ENCODE results near the gene VPS26A.
"Not testable (repeated sequence)": the region's sequence is repeated elsewhere in the genome, so short reads cannot be mapped to it uniquely, and the experiment has no call there.

The VPS26A gene

DNA sequence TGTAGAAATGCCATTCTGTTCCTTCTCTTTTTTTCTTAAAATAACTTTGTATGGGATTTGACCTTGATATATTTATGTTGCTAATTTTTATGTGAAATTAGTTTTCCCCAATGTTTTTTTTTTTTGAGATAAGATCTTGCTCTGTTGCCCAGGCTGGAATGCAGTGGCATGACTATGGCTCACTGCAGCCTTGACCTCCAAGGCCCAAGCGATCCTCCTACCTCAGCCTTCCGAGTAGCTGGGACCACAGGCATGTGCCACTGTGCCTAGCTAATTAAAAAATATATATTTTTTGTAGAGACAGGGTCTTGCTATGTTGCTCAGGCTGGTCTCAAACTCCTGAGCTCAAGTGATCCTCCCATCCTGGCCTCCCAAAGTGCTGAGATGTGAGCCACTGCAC, 16.0 kb downstream of the VPS26A start:
- Histone ChIP-seq H3K14ac (ENCODE audit: low read length) (no peak overlapping the region), H2BK120ac (ENCODE audit: low read depth, low read length) (no peak overlapping the region), H3K23ac (ENCODE audit: low read depth, low read length, poor library complexity) (no peak overlapping the region), H2BK12ac (ENCODE audit: low read length) (no peak overlapping the region), H4K91ac (ENCODE audit: low read depth, low read length, poor library complexity) (no peak overlapping the region), H3K27ac (replicated peaks; ENCODE audit: low read length) (no peak overlapping the region), H3K18ac (ENCODE audit: low read length) (no peak overlapping the region), H3K9ac (ENCODE audit: low read depth, low read length, poor library complexity) (no peak overlapping the region), H3K4me3 (ENCODE audit: low read length in 2 of 2) (no peak overlapping the region), H2BK15ac (ENCODE audit: low read length) (no peak overlapping the region), H2AFZ (ENCODE audit: low read length) (no peak overlapping the region), H4K8ac (ENCODE audit: low read depth, low read length) (no peak overlapping the region), H3K4me2 (ENCODE audit: insufficient read depth, low read length, poor library complexity, severe bottlenecking) (no peak overlapping the region), H2AK5ac (ENCODE audit: low read depth, low read length) (no peak overlapping the region), H3K79me1 (ENCODE audit: low read depth, low read length) (no peaks in the 10 kb centered on the region), H3K27me3 (ENCODE audit: control insufficient read depth in 3 of 3, insufficient read depth in 3 of 3, low read depth in 1 of 3, low read length in 3 of 3) (no peaks in the 10 kb centered on the region), H3K9me3 (replicated peaks in 1 of 2; ENCODE audit: control insufficient read depth in 2 of 2, insufficient read depth in 1 of 2, low read depth in 1 of 2, low read length in 2 of 2) (no peaks in the 10 kb centered on the region), H2BK5ac (ENCODE audit: low read length) (no peak overlapping the region), H3K4me1 (ENCODE audit: control insufficient read depth in 2 of 2, insufficient read depth in 1 of 2, low read depth in 1 of 2, low read length in 2 of 2) (no peaks in the 10 kb centered on the region), H3K4ac (ENCODE audit: low read length) (no peak overlapping the region), H3K36me3 (replicated peaks in 1 of 2; ENCODE audit: control insufficient read depth in 2 of 2, insufficient read depth in 2 of 2, low read length in 2 of 2) (peaks cover 2 to 41% of the 10 kb centered on the region in 2 donors)
- DNase-seq (ENCODE audit: low spot score), result no peak
- no CpG with 5 or more reads among the region's 2 CpGs for WGBS, 2 donors (ENCODE audit: extremely low coverage in 2 of 2, insufficient read length in 2 of 2, insufficient replicate concordance in 1 of 2)

DNA sequence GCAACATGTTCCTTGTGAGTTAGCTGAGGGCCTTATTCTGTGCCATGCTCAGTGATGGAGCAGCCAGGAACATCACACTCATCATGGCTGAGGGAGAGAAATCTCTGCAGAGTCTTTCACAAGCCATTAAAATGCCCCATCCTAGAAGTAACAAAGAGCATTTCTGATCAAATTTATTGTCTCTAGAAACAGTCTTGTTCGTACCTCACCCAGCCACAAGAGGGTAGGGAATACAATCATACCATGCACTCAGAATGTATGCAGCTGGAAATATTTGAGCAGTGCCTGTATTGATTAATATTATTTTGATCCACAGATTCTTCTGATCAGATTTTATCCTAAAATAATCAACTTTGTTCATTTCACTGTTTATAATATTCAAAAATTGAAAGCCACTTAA, 17.3 kb downstream of the VPS26A start:
- H3K27ac ChIP-seq (replicated peaks; ENCODE audit: low read length), result no peak overlapping the region
- no peak overlapping the region for H2BK120ac ChIP-seq (ENCODE audit: low read depth, low read length)
- H3K4me2 ChIP-seq (ENCODE audit: insufficient read depth, low read length, poor library complexity, severe bottlenecking), result no peak overlapping the region
- no peaks in the 10 kb centered on the region for H3K79me1 ChIP-seq (ENCODE audit: low read depth, low read length)
- H2AK5ac ChIP-seq (ENCODE audit: low read depth, low read length), result no peak overlapping the region
- H3K18ac ChIP-seq (ENCODE audit: low read length), result no peak overlapping the region
- no peak overlapping the region for H3K14ac ChIP-seq (ENCODE audit: low read length)
- no peaks in the 10 kb centered on the region for H3K4me1 ChIP-seq (ENCODE audit: control insufficient read depth in 2 of 2, insufficient read depth in 1 of 2, low read depth in 1 of 2, low read length in 2 of 2)
- DNase-seq (ENCODE audit: low spot score), result no peak
- no peak overlapping the region for H3K23ac ChIP-seq (ENCODE audit: low read depth, low read length, poor library complexity)
- H2BK15ac ChIP-seq (ENCODE audit: low read length), result no peak overlapping the region
- no peak overlapping the region for H3K4me3 ChIP-seq (ENCODE audit: low read length in 2 of 2)
- H4K91ac ChIP-seq (ENCODE audit: low read depth, low read length, poor library complexity), result no peak overlapping the region
- H3K4ac ChIP-seq (ENCODE audit: low read length), result no peak overlapping the region
- H3K9ac ChIP-seq (ENCODE audit: low read depth, low read length, poor library complexity), result no peak overlapping the region
- no peaks in the 10 kb centered on the region for H3K9me3 ChIP-seq (replicated peaks in 1 of 2; ENCODE audit: control insufficient read depth in 2 of 2, insufficient read depth in 1 of 2, low read depth in 1 of 2, low read length in 2 of 2)
- H3K27me3 ChIP-seq (ENCODE audit: control insufficient read depth in 3 of 3, insufficient read depth in 3 of 3, low read depth in 1 of 3, low read length in 3 of 3), result no peaks in the 10 kb centered on the region
- no peak overlapping the region for H2BK12ac ChIP-seq (ENCODE audit: low read length)
- no peak overlapping the region for H4K8ac ChIP-seq (ENCODE audit: low read depth, low read length)
- peaks cover 2 to 31% of the 10 kb centered on the region in 2 donors for H3K36me3 ChIP-seq (replicated peaks in 1 of 2; ENCODE audit: control insufficient read depth in 2 of 2, insufficient read depth in 2 of 2, low read length in 2 of 2)
- no peak overlapping the region for H2BK5ac ChIP-seq (ENCODE audit: low read length)
- WGBS, 2 donors (ENCODE audit: extremely low coverage in 2 of 2, insufficient read length in 2 of 2, insufficient replicate concordance in 1 of 2), result no CpG with 5 or more reads among the region's 1 CpG
- no peak overlapping the region for H2AFZ ChIP-seq (ENCODE audit: low read length)

DNA sequence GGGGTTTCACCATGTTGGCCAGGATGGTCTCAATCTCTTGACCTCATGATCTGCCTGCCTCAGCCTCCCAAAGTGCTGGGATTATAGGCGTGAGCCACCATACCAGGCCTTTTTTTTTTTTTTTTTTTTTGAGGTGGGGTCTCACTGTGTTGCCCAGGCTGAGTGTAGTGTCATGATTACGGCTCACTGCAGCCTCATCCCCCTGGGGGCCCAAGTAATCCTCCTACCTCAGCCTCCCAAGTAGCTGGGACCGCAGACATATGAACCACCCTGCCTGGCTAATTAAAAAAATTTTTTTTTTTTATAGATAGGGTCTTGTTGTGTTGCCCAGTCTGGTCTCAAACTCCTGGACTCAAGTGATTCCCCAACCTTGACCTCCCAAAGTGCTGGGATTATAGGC, 18.1 kb downstream of the VPS26A start:
- not testable (repeated sequence) for H3K18ac ChIP-seq (ENCODE audit: low read length); H3K23ac ChIP-seq (ENCODE audit: low read depth, low read length, poor library complexity); H3K4me3 ChIP-seq (ENCODE audit: low read length in 2 of 2); H2BK15ac ChIP-seq (ENCODE audit: low read length); H2BK12ac ChIP-seq (ENCODE audit: low read length); H4K8ac ChIP-seq (ENCODE audit: low read depth, low read length); H2BK5ac ChIP-seq (ENCODE audit: low read length); H2BK120ac ChIP-seq (ENCODE audit: low read depth, low read length); H2AFZ ChIP-seq (ENCODE audit: low read length); H3K4me2 ChIP-seq (ENCODE audit: insufficient read depth, low read length, poor library complexity, severe bottlenecking); H3K27me3 ChIP-seq (ENCODE audit: control insufficient read depth in 3 of 3, insufficient read depth in 3 of 3, low read depth in 1 of 3, low read length in 3 of 3); H3K79me1 ChIP-seq (ENCODE audit: low read depth, low read length); H3K9ac ChIP-seq (ENCODE audit: low read depth, low read length, poor library complexity); H4K91ac ChIP-seq (ENCODE audit: low read depth, low read length, poor library complexity); H3K27ac ChIP-seq (replicated peaks; ENCODE audit: low read length); H3K4ac ChIP-seq (ENCODE audit: low read length); DNase-seq (ENCODE audit: low spot score); H3K9me3 ChIP-seq (replicated peaks in 1 of 2; ENCODE audit: control insufficient read depth in 2 of 2, insufficient read depth in 1 of 2, low read depth in 1 of 2, low read length in 2 of 2); H3K4me1 ChIP-seq (ENCODE audit: control insufficient read depth in 2 of 2, insufficient read depth in 1 of 2, low read depth in 1 of 2, low read length in 2 of 2); H3K14ac ChIP-seq (ENCODE audit: low read length); H2AK5ac ChIP-seq (ENCODE audit: low read depth, low read length)
- peaks cover 2 to 25% of the 10 kb centered on the region in 2 donors for H3K36me3 ChIP-seq (replicated peaks in 1 of 2; ENCODE audit: control insufficient read depth in 2 of 2, insufficient read depth in 2 of 2, low read length in 2 of 2)
- WGBS, 2 donors (ENCODE audit: extremely low coverage in 2 of 2, insufficient read length in 2 of 2, insufficient replicate concordance in 1 of 2), result no CpG with 5 or more reads among the region's 3 CpGs

DNA sequence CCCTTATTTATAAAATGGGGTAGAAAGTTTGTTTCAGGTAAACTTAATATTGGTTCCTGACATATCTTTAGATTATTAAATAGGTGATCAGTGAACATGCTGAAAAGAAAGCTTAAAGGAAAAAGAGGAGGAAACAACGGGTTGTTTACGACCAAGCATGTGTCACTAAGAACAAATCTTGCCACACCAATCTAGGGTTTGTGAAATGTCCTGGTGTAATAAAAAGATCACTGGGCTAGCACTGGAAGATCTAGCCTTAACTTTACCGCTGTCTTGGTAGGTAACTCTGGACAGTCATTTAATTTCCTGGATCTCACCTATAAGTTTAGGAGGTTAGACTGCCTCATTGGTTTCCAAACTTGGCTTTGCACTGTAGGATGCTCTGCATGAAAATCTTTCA, 19.0 kb downstream of the VPS26A start:
- Histone ChIP-seq H3K23ac (ENCODE audit: low read depth, low read length, poor library complexity) (no peak overlapping the region), H2BK12ac (ENCODE audit: low read length) (no peak overlapping the region), H3K27ac (replicated peaks; ENCODE audit: low read length) (no peak overlapping the region), H3K18ac (ENCODE audit: low read length) (no peak overlapping the region), H2AFZ (ENCODE audit: low read length) (no peak overlapping the region), H3K4me3 (ENCODE audit: low read length in 2 of 2) (no peak overlapping the region), H4K91ac (ENCODE audit: low read depth, low read length, poor library complexity) (no peak overlapping the region), H3K9ac (ENCODE audit: low read depth, low read length, poor library complexity) (no peak overlapping the region), H2BK5ac (ENCODE audit: low read length) (no peak overlapping the region), H2AK5ac (ENCODE audit: low read depth, low read length) (no peak overlapping the region), H3K27me3 (ENCODE audit: control insufficient read depth in 3 of 3, insufficient read depth in 3 of 3, low read depth in 1 of 3, low read length in 3 of 3) (no peaks in the 10 kb centered on the region), H3K4ac (ENCODE audit: low read length) (no peak overlapping the region), H3K36me3 (replicated peaks in 1 of 2; ENCODE audit: control insufficient read depth in 2 of 2, insufficient read depth in 2 of 2, low read length in 2 of 2) (peaks cover 0 to 15% of the 10 kb centered on the region in 2 donors), H4K8ac (ENCODE audit: low read depth, low read length) (no peak overlapping the region), H3K4me1 (ENCODE audit: control insufficient read depth in 2 of 2, insufficient read depth in 1 of 2, low read depth in 1 of 2, low read length in 2 of 2) (no peaks in the 10 kb centered on the region), H3K14ac (ENCODE audit: low read length) (no peak overlapping the region), H2BK15ac (ENCODE audit: low read length) (no peak overlapping the region), H3K79me1 (ENCODE audit: low read depth, low read length) (no peaks in the 10 kb centered on the region), H3K4me2 (ENCODE audit: insufficient read depth, low read length, poor library complexity, severe bottlenecking) (no peak overlapping the region), H2BK120ac (ENCODE audit: low read depth, low read length) (no peak overlapping the region), H3K9me3 (replicated peaks in 1 of 2; ENCODE audit: control insufficient read depth in 2 of 2, insufficient read depth in 1 of 2, low read depth in 1 of 2, low read length in 2 of 2) (no peaks in the 10 kb centered on the region)
- DNase-seq (ENCODE audit: low spot score), result no peak
- WGBS, 2 donors (ENCODE audit: extremely low coverage in 2 of 2, insufficient read length in 2 of 2, insufficient replicate concordance in 1 of 2), result no CpG with 5 or more reads among the region's 3 CpGs

Data from neuronal stem cell (in vitro differentiated cells).